GM23248 (cell line): ENCODE data around the gene PSMD13. TPM values are rescaled to one million over a fixed set of nuclear protein-coding genes. Genes with fewer than 3 reads are reported as not detected.

ENCODE experiments used
- DNase-seq: peaks from one replicate; pipeline ENCODE4 v3.0.0-alpha.2; 2015
- H2AFZ ChIP-seq: fragments of 200-600 bp; sonication (generic); 2 replicates; pipeline ENCODE4 v1.6.1; 2016; ENCODE audit warnings: antibody characterized with exemption
- H3F3A ChIP-seq: fragments of 200-600 bp; sonication (generic); 2 replicates; pipeline ENCODE4 v1.6.1; 2016; ENCODE audit warnings: mild to moderate bottlenecking, antibody characterized with exemption, mixed run types; ENCODE audit not compliant: insufficient read depth
- H3K27ac ChIP-seq: fragments of 200-600 bp; sonication (generic); 2 replicates; pipeline ENCODE4 v1.5.1; 2016; ENCODE audit warnings: mild to moderate bottlenecking
- H3K27me3 ChIP-seq: fragments of 200-600 bp; sonication (generic); replicated peaks from 2 replicates; pipeline ENCODE4 v1.6.1; 2016; ENCODE audit warnings: mild to moderate bottlenecking; ENCODE audit not compliant: insufficient read depth
- H3K36me3 ChIP-seq: fragments of 200-600 bp; sonication (generic); 2 replicates; pipeline ENCODE4 v1.6.1; 2016; ENCODE audit warnings: low read depth, mild to moderate bottlenecking
- H3K4me1 ChIP-seq: fragments of 200-600 bp; sonication (generic); 2 replicates; pipeline ENCODE4 v1.6.1; 2016; ENCODE audit warnings: mild to moderate bottlenecking; ENCODE audit not compliant: insufficient read depth
- H3K4me2 ChIP-seq: fragments of 200-600 bp; sonication (generic); one replicate; pipeline ENCODE4 v1.6.1; 2016; ENCODE audit warnings: mild to moderate bottlenecking; ENCODE audit not compliant: unreplicated experiment
- H3K4me3 ChIP-seq: fragments of 200-600 bp; sonication (generic); 2 replicates; pipeline ENCODE4 v1.5.1; 2016; ENCODE audit warnings: mild to moderate bottlenecking
- H3K79me2 ChIP-seq: fragments of 200-600 bp; sonication (generic); 2 replicates; pipeline ENCODE4 v1.6.1; 2016; ENCODE audit warnings: mild to moderate bottlenecking; ENCODE audit not compliant: insufficient read depth
- H3K9ac ChIP-seq: fragments of 200-600 bp; sonication (generic); 2 replicates; pipeline ENCODE4 v1.6.1; 2016; ENCODE audit warnings: mild to moderate bottlenecking
- H3K9me2 ChIP-seq: fragments of 200-600 bp; sonication (generic); 2 replicates; pipeline ENCODE4 v1.6.1; 2016; ENCODE audit warnings: mixed run types, mild to moderate bottlenecking, moderate library complexity; ENCODE audit not compliant: insufficient read depth
- H3K9me3 ChIP-seq: fragments of 200-600 bp; sonication (generic); one replicate; pipeline ENCODE4 v1.6.1; 2017; ENCODE audit warnings: low read depth
- H4K20me1 ChIP-seq: fragments of 200-600 bp; sonication (generic); 2 replicates; pipeline ENCODE4 v1.6.0; 2016; ENCODE audit not compliant: insufficient read depth
- EZH2 ChIP-seq: fragments of 200-600 bp; sonication (generic); IDR thresholded peaks from 2 replicates; pipeline ENCODE4 v1.6.1; 2018; ENCODE audit warnings: antibody characterized with exemption, mild to moderate bottlenecking; ENCODE audit not compliant: insufficient read depth, poor library complexity, severe bottlenecking
- EZH2phosphoT487 ChIP-seq: fragments of 200-600 bp; sonication (generic); IDR thresholded peaks from 2 replicates; pipeline ENCODE4 v1.6.1; 2018; ENCODE audit warnings: antibody characterized with exemption, moderate library complexity, mild to moderate bottlenecking, low read depth; ENCODE audit not compliant: insufficient read depth
- WGBS, 2 experiments: methylation state at CpG; one replicate each; pipeline ENCODE4 v1.1.6; 2015 to 2017; ENCODE audit warnings: low lambda C conversion rate in 2 of 2, low coverage in 1 of 2; ENCODE audit errors: missing lambda C conversion rate in 2 of 2; 5-methylcytosine and 5-hydroxymethylcytosine counted together
- in situ Hi-C: fragments of 300-500 bp; cut with MboI; formaldehyde crosslinking; loops from 2 replicates; pipeline ENCODE4 v1.15.0; 2020
- polyA plus RNA-seq: library from polyadenylated mRNA; unstranded; fragments of >200 nt; fragmentation: Nextera tagmentation; extraction: Ambion mirVana; gene quantifications from 2 replicates; pipeline ENCODE4 v1.2.1, GENCODE V29; 2016
- total RNA-seq: library from RNA; depleted of rRNA; stranded (reverse); fragments of >200 nt; shearing (Covaris generic); gene quantifications from 2 replicates; pipeline ENCODE4 v1.2.3, GENCODE V29; 2014

PSMD13 gene
- total and polyA plus RNA-seq, 2 experiments from 2014 or later, result 145 to 188 TPM

DNA sequence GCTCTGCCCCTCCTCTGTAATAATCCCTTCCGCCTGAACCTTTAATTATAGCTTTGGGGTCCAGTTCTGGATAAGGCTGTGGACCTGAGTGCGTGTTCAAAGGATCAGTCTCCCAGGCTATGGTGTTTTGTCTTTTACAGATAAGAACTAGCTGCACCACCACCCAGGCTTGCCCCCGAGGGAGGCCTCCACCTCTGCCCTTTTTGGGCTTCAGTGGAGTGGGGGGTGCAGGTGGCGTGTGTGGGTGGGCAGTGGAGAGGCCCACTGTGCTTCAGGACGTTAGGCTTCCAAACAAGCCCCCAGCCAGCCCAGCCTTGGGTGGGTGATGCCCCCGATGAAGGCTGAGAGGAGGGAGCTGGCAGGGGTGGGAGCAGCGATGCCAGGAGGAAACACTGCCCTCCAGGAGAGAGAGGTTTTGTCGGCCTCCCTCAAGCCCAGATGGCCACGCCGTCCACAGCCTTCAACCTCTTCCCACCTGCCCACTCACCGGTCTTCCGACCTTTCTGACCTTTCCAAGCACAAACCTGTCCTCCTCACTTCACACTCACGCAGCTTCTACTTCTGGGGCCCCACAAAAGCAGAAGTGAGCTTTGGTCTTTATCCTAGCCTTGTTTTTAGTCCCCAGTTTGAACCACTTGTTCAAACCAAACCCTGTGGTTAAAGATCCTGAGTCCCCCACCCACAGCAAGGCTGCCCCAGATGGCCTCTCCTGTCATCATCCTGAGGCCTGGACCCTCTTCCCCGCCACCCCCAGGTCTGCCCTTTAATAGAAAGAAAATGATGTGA lies 20.4 kb downstream of the PSMD13 start:
- H3K9me3 ChIP-seq, result no peaks in the 10 kb centered on the region
- no peaks in the 10 kb centered on the region for H3K36me3 ChIP-seq
- no peak overlapping the region for H3K9ac ChIP-seq
- no peak for DNase-seq
- in situ Hi-C loops, result no loop called here
- WGBS, 2 experiments, result 62 to 72% methylated on average over 14 of the region's 14 CpGs
- H3K4me1 ChIP-seq, result no peaks in the 10 kb centered on the region
- no peaks in the 10 kb centered on the region for H3K9me2 ChIP-seq
- no peak overlapping the region for H3K27ac ChIP-seq
- no peaks in the 10 kb centered on the region for H3K27me3 ChIP-seq
- peaks cover 11% of the 10 kb centered on the region; the same call in 1 of the 2 replicates for H3F3A ChIP-seq
- H2AFZ ChIP-seq, result no peak overlapping the region
- no peaks in the 10 kb centered on the region for H3K79me2 ChIP-seq
- no peak for TF ChIP-seq EZH2
- no peak for TF ChIP-seq EZH2phosphoT487
- H3K4me3 ChIP-seq, result no peak overlapping the region
- H4K20me1 ChIP-seq, result no peaks in the 10 kb centered on the region
- H3K4me2 ChIP-seq, result no peak overlapping the region

- no peak overlapping the region for H3K4me2 ChIP-seq
- DNase-seq, result peak; percentile 16
- in situ Hi-C loops, result no loop called here
- H4K20me1 ChIP-seq, result no peaks in the 10 kb centered on the region
- no peaks in the 10 kb centered on the region for H3K9me2 ChIP-seq
- no peaks in the 10 kb centered on the region for H3K79me2 ChIP-seq
- no peaks in the 10 kb centered on the region for H3K27me3 ChIP-seq
- no peaks in the 10 kb centered on the region for H3K9me3 ChIP-seq
- H3K9ac ChIP-seq, result no peak overlapping the region
- TF ChIP-seq EZH2 (no peak), EZH2phosphoT487 (no peak)
- no peak overlapping the region for H2AFZ ChIP-seq
- no peaks in the 10 kb centered on the region for H3K4me1 ChIP-seq
- WGBS, 2 experiments, result 70% methylated on average over 14 to 15 of the region's 15 CpGs
- no peaks in the 10 kb centered on the region for H3K36me3 ChIP-seq
- H3F3A ChIP-seq, result peaks cover 11% of the 10 kb centered on the region; the same call in 1 of the 2 replicates
- no peak overlapping the region for H3K4me3 ChIP-seq
- H3K27ac ChIP-seq, result no peak overlapping the region
These were observed 21.2 kb downstream of the PSMD13 start for GRCh38 chr11:257766-258493.

DNA sequence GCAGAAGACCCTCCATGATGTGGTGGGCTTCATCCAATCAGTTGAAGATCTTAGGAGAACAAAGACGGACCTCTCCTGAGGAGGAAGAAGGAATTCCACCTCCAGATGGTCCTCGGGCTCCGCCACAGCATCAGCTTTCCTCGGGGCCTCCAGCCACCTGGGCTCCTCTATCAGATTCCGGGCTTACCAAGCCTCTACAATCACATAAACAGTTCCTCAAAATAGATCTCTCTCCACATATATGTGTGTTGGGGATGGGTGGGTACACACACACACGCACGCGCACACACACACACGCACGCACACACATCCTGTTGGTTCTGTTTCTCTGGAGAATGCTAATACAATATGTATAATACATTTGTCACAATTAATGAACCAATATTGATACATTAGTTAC lies 22.6 kb downstream of the PSMD13 start:
- in situ Hi-C loops, result no loop called here
- H3F3A ChIP-seq, result peaks cover 10% of the 10 kb centered on the region; the same call in 1 of the 2 replicates
- H3K9ac ChIP-seq, result no peak overlapping the region
- TF ChIP-seq EZH2 (no peak), EZH2phosphoT487 (no peak)
- H3K9me2 ChIP-seq, result no peaks in the 10 kb centered on the region
- H3K27me3 ChIP-seq, result no peaks in the 10 kb centered on the region
- no peaks in the 10 kb centered on the region for H3K36me3 ChIP-seq
- H2AFZ ChIP-seq, result no peak overlapping the region
- WGBS, 2 experiments, result 71 to 77% methylated on average over 9 to 10 of the region's 10 CpGs
- no peak overlapping the region for H3K4me3 ChIP-seq
- H3K79me2 ChIP-seq, result no peaks in the 10 kb centered on the region
- DNase-seq, result no peak
- no peaks in the 10 kb centered on the region for H4K20me1 ChIP-seq
- no peaks in the 10 kb centered on the region for H3K9me3 ChIP-seq
- H3K4me1 ChIP-seq, result no peaks in the 10 kb centered on the region
- no peak overlapping the region for H3K4me2 ChIP-seq
- H3K27ac ChIP-seq, result no peak overlapping the region

DNA sequence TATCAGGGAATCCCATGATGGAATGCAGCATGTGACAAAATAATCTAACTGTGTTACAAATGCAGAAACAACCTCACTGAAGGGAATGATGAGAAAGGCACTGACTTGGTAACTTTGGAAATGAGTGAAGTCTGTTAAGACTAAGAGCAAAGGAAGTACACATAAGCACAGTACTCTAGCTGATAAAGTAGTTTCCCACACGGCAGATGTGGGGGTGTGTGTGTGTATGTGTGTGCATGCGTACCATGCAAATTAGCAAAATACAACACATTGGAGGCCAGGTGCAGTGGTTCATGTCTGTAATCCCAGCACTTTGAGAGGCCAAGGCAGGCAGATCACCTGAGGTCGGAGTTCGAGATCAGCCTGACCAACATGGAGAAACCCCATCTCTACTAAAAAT lies 24.8 kb downstream of the PSMD13 start:
- H3K9me3 ChIP-seq, result no peaks in the 10 kb centered on the region
- DNase-seq, result no peak
- H3K9me2 ChIP-seq, result no peaks in the 10 kb centered on the region
- H3K27me3 ChIP-seq, result no peaks in the 10 kb centered on the region
- no peak overlapping the region for H3K9ac ChIP-seq
- no peaks in the 10 kb centered on the region for H4K20me1 ChIP-seq
- no peak overlapping the region for H3K4me3 ChIP-seq
- no peak for TF ChIP-seq EZH2phosphoT487
- TF ChIP-seq EZH2, result no peak
- no peaks in the 10 kb centered on the region for H3F3A ChIP-seq
- H3K4me1 ChIP-seq, result no peaks in the 10 kb centered on the region
- H2AFZ ChIP-seq, result no peak overlapping the region
- no peaks in the 10 kb centered on the region for H3K79me2 ChIP-seq
- in situ Hi-C loops, result no loop called here
- H3K36me3 ChIP-seq, result no peaks in the 10 kb centered on the region
- H3K27ac ChIP-seq, result no peak overlapping the region
- H3K4me2 ChIP-seq, result no peak overlapping the region
- 79 to 81% methylated on average over 4 of the region's 4 CpGs for WGBS, 2 experiments
